Measurements from ENCODE around the gene SLC8A1.

DNA sequence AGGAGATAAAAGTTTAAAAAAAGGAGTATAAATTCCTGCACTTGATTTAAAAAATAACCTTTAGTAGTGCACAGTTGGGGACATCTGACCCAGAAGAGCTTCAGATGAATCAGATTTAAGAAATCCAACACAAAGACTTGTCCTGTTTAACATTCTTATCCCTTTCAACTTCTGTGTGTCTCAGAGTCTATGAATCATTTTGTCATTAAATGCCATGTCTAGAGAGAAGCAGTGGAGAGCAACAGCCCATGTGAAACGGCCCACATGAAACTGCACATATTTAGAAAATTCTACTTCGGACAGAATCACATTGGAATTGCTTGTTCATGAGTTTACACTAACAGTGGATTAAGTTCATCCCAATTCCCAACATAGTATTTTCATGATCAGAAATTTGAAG is 278.6 kb downstream of the SLC8A1 start:
- TF ChIP-seq CTCF (IDR thresholded peaks at IDR 0.05) (no peak), POLR2A (IDR thresholded peaks at IDR 0.05) (no peak)
